Activated naive CD8-positive, alpha-beta T cell (primary cell): ENCODE results near the gene RANBP1.

Source experiments
- H3K27ac Mint-ChIP-seq: one replicate; pipeline ENCODE4 v1.8.0; 2021; ENCODE audit warnings: mixed read lengths
- H3K27me3 Mint-ChIP-seq: one replicate; pipeline ENCODE4 v1.8.0; 2021; ENCODE audit warnings: mixed read lengths
- H3K36me3 Mint-ChIP-seq: one replicate; pipeline ENCODE4 v1.8.0; 2021; ENCODE audit warnings: mixed read lengths
- H3K4me1 Mint-ChIP-seq: one replicate; pipeline ENCODE4 v1.8.0; 2021; ENCODE audit warnings: low read depth, mixed read lengths
- H3K4me3 Mint-ChIP-seq: one replicate; pipeline ENCODE4 v1.8.0; 2021; ENCODE audit warnings: mild to moderate bottlenecking, mixed read lengths
- H3K9me3 Mint-ChIP-seq: one replicate; pipeline ENCODE4 v1.8.0; 2021; ENCODE audit warnings: low read depth, mixed read lengths

Gene RANBP1

GRCh38 chr22:20166703-20167102 is 50.8 kb downstream of the RANBP1 start:
- Mint-ChIP-seq H3K27me3 (no peaks in the 10 kb centered on the region), H3K4me3 (no peak overlapping the region), H3K4me1 (no peaks in the 10 kb centered on the region), H3K27ac (no peak overlapping the region), H3K9me3 (no peaks in the 10 kb centered on the region), H3K36me3 (no peaks in the 10 kb centered on the region)

GRCh38 chr22:20167643-20168322 is 51.9 kb downstream of the RANBP1 start:
- H3K4me1 Mint-ChIP-seq: no peaks in the 10 kb centered on the region
- H3K4me3 Mint-ChIP-seq: no peak overlapping the region
- H3K9me3 Mint-ChIP-seq: no peaks in the 10 kb centered on the region
- H3K27me3 Mint-ChIP-seq: no peaks in the 10 kb centered on the region
- H3K27ac Mint-ChIP-seq: no peak overlapping the region
- H3K36me3 Mint-ChIP-seq: no peaks in the 10 kb centered on the region

- Mint-ChIP-seq H3K4me3 (no peak overlapping the region), H3K4me1 (no peaks in the 10 kb centered on the region), H3K27me3 (no peaks in the 10 kb centered on the region), H3K27ac (no peak overlapping the region), H3K9me3 (no peaks in the 10 kb centered on the region), H3K36me3 (no peaks in the 10 kb centered on the region)
Observed at GRCh38 chr22:20169253-20169822, 53.4 kb downstream of the RANBP1 start.

GRCh38 chr22:20170170-20170569 is 54.3 kb downstream of the RANBP1 start:
- Mint-ChIP-seq H3K4me1 (no peaks in the 10 kb centered on the region), H3K9me3 (no peaks in the 10 kb centered on the region), H3K27ac (no peak overlapping the region), H3K27me3 (no peaks in the 10 kb centered on the region), H3K36me3 (no peaks in the 10 kb centered on the region), H3K4me3 (no peak overlapping the region)

GRCh38 chr22:20171288-20172140 is 55.6 kb downstream of the RANBP1 start:
- no peaks in the 10 kb centered on the region for H3K9me3 Mint-ChIP-seq
- no peaks in the 10 kb centered on the region for H3K36me3 Mint-ChIP-seq
- no peaks in the 10 kb centered on the region for H3K4me1 Mint-ChIP-seq
- no peaks in the 10 kb centered on the region for H3K27me3 Mint-ChIP-seq
- no peak overlapping the region for H3K4me3 Mint-ChIP-seq
- H3K27ac Mint-ChIP-seq: no peak overlapping the region

GRCh38 chr22:20172141-20172613 is 56.3 kb downstream of the RANBP1 start:
- no peak overlapping the region for H3K27ac Mint-ChIP-seq
- no peaks in the 10 kb centered on the region for H3K36me3 Mint-ChIP-seq
- no peaks in the 10 kb centered on the region for H3K4me1 Mint-ChIP-seq
- H3K4me3 Mint-ChIP-seq: no peak overlapping the region
- H3K27me3 Mint-ChIP-seq: no peaks in the 10 kb centered on the region
- no peaks in the 10 kb centered on the region for H3K9me3 Mint-ChIP-seq

GRCh38 chr22:20173246-20173645 is 57.3 kb downstream of the RANBP1 start:
- no peak overlapping the region for H3K27ac Mint-ChIP-seq
- H3K9me3 Mint-ChIP-seq: no peaks in the 10 kb centered on the region
- H3K36me3 Mint-ChIP-seq: no peaks in the 10 kb centered on the region
- no peaks in the 10 kb centered on the region for H3K27me3 Mint-ChIP-seq
- H3K4me3 Mint-ChIP-seq: no peak overlapping the region
- no peaks in the 10 kb centered on the region for H3K4me1 Mint-ChIP-seq

- H3K36me3 Mint-ChIP-seq: no peaks in the 10 kb centered on the region
- no peak overlapping the region for H3K4me3 Mint-ChIP-seq
- no peaks in the 10 kb centered on the region for H3K9me3 Mint-ChIP-seq
- H3K27ac Mint-ChIP-seq: no peak overlapping the region
- no peaks in the 10 kb centered on the region for H3K27me3 Mint-ChIP-seq
- no peaks in the 10 kb centered on the region for H3K4me1 Mint-ChIP-seq
Observed at GRCh38 chr22:20173772-20174171, 57.9 kb downstream of the RANBP1 start.

GRCh38 chr22:20174785-20175596 is 59.1 kb downstream of the RANBP1 start:
- H3K36me3 Mint-ChIP-seq: no peaks in the 10 kb centered on the region
- H3K27me3 Mint-ChIP-seq: no peaks in the 10 kb centered on the region
- H3K27ac Mint-ChIP-seq: no peak overlapping the region
- H3K4me3 Mint-ChIP-seq: no peak overlapping the region
- H3K4me1 Mint-ChIP-seq: no peaks in the 10 kb centered on the region
- no peaks in the 10 kb centered on the region for H3K9me3 Mint-ChIP-seq

- Mint-ChIP-seq H3K27me3 (no peaks in the 10 kb centered on the region), H3K36me3 (no peaks in the 10 kb centered on the region), H3K9me3 (no peaks in the 10 kb centered on the region), H3K4me1 (no peaks in the 10 kb centered on the region), H3K27ac (no peak overlapping the region), H3K4me3 (no peak overlapping the region)
Observed at GRCh38 chr22:20175597-20175900, 59.6 kb downstream of the RANBP1 start.

GRCh38 chr22:20176421-20177085 is 60.6 kb downstream of the RANBP1 start:
- Mint-ChIP-seq H3K9me3 (no peaks in the 10 kb centered on the region), H3K4me3 (no peak overlapping the region), H3K27me3 (no peaks in the 10 kb centered on the region), H3K4me1 (no peaks in the 10 kb centered on the region), H3K27ac (no peak overlapping the region), H3K36me3 (no peaks in the 10 kb centered on the region)
